Hematopoietic multipotent progenitor cell treated with erythropoietin and hydrocortisone succinate and interleukin-3 and kit ligand, for 15 days (in vitro differentiated cells): ENCODE data around the gene SMAD6.

Experiments used
- DNase-seq: peaks from one replicate; pipeline ENCODE4 v3.0.0-alpha.2; 2015; ENCODE audit warnings: low spot score

SMAD6 gene

DNA sequence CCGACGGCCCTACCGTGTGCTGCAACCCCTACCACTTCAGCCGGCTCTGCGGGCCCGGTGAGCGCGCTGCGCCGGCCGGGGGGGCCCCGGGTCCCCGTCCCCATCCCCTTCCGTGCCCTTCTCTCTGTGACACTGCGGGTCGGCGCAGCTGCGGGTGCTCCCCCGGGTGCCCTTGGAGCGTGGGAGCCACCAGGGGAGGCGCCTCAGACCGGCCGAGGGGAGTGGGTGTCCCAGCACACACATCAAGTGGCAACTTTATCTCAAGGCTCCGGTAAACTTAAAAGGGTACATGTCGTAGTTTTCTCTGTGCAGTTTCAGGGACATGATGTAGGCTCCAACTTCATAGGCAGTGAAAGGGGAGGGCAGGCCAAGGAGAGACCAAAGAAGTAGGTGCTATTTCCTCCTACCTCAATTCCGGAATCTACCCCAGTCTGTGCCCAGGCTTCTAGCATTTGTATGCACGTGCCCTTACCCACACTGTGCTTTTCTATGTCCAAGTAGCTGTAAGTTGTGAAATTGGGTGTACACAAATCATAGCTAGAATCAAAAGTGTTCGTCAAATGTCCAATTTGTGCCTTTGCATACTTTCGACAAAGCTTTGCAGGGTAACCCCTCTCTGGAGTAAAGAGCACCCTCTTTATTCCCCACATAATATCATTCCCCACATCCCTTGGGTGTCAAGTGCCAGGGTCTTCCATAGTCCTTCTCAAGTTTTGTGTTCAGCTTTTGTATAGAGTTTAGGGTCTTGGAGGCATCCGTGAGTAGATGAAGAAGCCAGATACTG lies 2.2 kb downstream of the SMAD6 start:
- DNase-seq: no peak

DNA sequence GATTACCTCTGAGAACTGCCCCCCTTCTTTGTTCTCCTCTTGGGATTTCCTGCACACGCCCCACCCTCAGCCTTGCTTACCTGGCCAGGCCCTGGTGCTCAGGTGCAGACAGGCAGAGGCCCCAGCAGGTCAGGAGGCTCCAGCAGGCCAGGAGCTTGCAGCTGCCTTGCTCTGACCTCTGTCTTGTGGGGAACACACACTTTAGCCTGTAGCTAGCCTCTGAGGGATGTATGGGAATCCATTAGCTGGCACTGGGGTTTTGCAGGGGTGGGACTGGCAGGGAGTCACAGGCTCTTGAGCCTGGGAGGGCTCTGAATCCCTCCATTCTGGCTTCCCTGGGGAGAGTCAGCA lies 2.7 kb downstream of the SMAD6 start:
- no peak for DNase-seq

DNA sequence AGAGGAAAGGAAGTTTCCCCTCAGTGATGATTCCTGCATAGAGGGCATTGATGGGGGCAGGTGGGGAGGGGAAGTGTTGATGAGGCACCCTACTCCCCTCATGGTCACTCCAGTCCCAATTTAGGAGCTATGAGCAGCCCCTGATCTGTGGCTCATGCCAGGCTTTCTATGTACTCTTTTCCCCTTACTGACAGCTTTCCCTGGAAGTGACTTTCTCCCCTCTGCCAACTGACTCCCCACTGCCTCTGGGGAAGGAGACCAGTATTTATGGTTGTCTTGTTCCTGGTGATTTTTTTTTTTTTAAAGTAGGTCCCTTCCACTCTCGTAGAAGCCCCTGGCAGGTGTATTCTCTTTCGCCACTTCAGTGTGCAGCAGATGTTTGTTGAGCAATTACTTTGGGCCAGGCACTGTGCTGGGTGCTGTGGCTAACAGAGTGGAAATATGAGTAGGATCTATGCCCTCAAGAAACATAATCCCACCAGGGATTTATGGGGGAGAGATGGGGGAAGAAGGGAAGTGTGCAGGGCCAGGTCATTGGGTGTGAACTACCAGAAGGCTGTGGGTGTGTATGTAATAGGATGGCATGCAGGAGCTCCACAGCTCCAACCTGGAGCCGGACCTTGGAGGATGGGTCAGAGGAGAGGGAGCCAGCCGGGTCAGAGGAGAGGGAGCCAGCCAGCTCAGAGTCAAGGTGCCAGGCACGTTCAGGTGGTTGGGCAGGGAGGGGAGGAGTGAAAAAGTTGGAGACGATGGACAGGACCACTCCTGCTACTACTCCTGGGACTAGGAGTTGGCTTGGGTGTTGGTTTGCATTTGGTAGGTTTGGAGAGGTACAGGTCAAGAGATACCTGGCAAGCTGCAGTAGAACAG lies 3.5 kb downstream of the SMAD6 start:
- DNase-seq: no peak

DNA sequence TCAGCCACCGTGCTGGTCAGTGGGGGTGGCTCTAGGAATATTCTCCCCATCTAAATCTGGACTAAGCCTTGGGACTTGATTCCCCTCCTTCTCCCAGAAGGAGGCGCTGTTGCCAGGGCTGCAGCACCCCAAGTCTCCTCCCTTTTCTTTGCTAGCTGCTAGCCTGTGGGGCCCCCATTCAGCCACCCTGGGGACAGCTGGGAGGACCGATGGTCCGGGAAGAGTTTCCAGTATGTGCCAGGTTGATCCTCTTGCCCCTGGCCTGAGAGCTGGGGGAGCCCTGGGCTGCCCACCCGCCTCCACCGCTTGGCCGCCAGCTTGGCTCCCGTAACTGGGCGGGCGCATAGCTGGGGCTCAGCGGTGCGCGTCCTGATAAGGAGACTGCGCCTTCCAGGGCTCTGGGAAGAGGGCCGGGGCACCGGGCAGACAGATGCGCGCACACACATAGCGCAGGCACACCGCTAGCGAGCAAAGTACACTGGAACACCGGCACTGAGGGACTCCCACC lies 4.2 kb downstream of the SMAD6 start:
- no peak for DNase-seq

DNA sequence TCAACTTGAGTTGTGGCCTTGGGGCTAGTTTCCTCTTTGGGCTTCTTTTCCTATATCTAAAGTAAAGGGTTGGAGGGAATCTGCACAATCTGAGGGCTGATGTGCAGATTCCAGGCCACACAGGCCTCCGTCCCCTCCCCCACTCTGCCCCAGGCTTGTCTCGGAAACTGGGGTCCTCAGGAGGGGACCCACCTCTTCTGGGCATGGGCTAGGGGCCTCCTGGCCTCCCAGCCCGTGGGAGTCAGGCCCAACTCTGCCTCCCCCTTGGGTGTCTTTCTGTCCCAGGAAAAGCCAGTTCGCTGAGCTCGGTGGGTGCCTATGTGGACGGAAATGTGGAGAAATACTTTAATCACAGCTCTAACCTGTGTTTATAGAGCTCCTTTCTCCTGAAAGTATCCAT lies 4.8 kb downstream of the SMAD6 start:
- DNase-seq: no peak

DNA sequence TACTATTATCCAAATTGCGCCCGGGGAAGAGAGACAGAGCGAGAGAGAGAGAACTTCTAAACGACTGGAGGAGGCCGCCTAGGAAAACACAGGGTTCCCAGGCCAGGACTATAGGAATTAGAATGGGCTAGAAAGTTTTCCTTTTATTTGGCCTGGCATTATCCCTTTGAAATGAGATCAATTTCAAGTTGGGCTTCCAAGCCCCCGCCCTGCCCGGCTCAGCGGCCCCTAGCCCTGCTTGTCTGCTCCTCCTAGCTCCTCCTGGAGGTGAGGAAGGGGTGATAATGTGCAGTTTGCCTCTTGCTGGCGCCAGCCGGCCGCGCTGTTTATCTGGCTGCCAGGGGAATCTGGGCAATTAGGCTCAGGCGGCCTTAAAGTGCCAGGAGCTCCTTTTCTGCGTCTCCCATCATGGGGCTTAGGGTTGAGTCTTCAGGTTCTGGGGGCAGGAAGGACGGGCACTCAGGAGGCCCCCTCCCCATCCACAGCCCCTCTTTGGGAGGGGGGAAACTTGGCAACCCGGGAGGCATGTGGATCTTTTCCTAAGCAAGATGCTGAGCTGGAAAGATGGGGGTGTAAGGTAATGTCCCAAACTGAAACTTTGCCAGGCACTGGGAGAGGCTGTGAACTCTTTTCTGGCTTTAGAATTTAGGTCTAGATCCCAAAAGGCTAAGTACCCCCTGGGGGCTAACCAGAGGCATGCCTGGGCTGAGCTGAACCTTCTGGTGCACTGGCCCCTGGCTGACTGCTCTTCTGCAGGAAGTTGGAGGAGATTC lies 5.5 kb downstream of the SMAD6 start:
- no peak for DNase-seq

DNA sequence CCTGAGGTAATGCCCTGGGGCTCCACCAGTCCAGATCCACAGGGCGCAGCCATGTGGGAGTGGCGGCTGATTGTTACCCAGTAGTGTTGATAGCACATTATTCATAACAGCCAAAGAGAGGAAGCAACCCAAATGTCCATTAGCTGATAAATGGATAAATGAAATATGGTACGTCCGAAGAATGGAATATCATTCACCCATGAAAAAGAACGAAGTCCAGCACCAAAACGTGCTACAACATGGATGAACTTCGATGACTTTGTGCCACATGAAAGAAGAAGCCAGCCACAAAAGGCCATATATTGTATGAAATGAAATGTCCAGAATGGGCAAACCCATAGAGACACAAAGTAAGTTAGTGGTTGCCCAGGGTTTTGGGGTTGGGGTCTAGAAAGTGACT lies 6.4 kb downstream of the SMAD6 start:
- no peak for DNase-seq

DNA sequence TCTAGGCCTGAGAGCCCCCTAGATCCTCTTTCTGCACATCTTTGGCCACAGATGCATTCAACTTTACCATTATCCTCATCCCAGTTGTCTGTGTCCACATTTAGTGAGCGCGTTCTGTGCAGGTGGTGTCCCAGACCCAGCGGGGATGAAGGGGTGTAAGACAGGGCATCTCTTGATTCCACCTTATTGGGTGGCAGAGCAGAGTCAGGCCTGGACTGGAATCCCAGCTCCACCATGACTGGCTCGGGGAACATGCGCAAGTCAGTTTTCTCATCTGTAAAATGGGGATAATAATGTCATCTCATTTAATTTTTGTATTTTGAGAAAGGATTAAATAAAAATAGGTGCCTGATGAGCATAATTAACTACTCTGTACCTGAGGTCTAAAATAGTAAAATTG lies 7.8 kb downstream of the SMAD6 start:
- DNase-seq: no peak

DNA sequence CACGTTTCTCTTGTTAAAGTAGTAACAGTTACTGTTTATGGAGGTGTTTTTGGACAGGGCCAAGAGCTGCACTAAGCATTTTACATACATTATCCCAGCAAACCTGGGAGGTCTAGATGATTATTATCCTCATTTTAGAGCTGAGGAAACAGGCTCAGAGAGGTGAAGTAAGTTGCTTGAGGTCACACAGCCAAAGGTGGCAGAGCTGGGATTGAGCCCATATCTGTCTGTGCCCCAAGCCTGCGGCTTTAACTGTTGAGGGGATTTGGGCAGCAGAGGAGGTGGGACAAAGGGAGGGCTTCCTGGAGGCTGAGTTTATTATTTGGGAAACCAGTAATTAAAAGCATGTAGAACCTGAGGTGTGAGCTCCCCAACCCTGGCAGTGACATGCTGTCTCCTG lies 9.2 kb downstream of the SMAD6 start:
- no peak for DNase-seq

DNA sequence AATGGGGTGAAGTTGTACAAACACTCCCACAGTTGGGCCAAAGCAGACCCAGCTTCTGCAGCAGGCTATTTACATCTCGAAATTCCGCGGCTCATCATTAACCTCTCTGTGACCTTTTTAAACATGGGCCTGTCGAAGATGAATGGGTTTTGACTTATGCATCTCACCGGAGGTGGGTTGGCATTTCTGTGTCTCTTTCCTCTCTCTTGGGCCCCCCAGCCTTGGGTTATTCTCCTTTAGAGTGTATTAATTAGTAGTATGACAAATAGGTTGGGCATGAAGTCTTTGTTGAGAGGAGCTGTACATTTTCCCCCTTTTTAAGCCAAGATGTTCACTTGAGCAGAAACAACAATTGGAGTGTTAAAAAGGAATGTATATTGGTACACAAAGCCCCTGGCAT lies 9.8 kb downstream of the SMAD6 start:
- no peak for DNase-seq

DNA sequence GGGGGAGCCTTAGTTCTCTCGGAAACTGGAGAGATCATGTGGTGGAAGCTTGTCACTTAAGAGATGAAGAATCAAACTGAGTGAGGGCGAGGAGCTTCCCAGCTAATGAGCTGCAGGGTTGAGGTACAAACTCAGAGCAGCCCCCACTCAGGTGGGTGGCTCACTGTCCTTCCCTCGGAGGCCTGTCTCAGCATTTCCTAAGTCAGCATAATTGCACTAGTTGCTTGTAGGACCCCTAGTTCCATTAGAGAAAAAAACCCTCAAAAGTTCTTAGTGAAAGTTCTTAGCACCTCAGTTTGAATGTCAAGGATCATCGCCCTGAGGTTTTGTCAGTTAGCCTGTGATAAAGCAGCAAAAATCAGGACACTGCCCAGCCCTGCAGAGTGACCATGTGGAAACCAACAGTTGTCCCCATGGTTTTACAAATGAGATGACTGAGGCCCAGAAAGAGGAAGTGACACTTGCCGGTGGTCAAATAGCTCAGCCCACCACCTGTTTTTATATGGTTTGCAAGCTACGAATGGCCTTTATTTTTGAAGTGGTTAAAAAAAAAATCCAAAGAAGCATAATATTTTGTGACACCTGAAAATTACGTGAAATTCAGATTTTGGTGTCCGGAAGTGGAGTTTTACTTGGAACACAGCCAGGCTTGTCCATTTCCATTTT lies 11.9 kb downstream of the SMAD6 start:
- DNase-seq: no peak

DNA sequence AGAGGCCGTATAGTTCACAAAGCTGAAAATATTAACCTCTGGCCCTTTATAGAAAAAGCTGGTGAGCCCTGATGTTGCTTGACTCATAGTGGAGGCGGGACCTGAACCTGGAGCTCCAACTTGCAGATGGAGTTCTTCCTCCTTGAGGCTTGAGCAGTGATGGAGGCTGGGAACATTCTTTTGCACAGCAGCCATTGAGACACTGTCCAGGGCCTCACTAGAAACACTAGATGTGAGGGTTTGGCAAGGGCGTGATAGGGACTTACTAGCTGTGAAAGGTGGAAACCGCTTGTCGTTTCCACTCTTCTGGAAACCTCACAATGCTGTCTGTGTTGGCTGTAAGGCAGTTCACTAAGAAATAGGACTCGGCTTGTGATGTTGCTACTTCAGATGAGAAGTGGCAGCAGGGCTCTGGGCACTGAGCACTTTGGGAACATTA lies 12.5 kb downstream of the SMAD6 start:
- no peak for DNase-seq

DNA sequence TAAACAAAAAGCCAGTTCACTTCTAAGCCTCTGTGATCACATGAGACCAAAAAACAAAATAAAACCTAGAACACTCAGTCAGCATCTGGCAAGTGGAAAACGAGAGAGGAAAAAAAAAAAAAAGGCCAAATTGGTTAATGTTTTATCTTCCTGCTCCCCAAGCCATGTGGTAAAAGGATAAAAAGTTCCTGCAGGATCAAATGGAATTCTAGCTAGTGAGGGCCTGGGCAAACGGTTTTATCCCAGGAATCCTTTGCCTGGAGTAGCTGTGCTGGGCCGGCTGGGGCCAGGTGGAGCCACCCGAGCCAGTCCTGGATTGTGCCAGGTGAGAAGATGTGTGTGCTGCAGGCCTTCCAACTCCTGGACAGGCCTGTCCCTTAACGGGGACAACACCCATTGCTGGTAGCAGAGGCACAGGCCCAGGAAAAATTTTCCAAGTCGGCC lies 13.2 kb downstream of the SMAD6 start:
- DNase-seq: no peak

DNA sequence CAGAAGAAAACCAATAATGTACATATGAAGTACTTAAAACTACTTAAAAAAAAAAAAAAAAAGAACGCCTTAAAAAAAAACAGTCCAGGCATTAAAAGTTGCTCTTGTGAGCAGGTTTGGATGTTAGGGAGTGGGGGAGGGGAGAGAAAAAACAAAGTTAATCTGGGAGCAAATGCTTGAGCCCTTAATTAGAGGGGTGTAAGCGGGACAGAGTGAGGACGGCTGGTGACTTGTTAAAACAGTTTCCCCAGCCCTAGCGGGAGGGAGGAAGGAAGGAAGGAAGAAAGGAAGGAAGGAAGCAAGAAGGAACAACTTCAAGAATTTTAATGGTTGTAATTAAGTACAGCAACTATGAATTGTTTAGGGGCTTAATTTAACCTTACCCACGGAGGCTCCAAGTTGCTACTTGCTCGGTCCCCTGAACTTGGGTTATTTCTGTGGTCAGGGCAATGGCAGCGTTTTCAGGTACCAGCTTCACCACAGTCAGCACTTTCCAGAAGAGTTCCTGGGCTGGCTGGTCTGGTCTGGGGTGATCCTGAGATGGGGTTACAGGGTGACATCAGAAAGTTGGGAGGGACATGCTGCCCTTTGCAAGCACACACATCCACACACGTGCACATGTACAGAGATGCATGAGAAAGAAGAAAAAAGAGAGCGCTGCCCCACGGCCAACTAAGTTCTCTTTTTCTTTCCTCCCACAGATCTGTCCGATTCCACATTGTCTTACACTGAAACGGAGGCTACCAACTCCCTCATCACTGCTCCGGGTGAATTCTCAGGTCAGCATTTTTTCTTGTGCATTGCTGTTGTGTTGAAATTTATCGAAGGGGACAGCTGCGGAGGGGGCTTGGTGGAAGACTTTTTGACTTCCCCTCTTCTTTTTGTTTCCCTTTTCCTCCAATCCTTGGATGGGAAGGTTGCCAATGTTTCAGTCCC lies 14.0 kb downstream of the SMAD6 start:
- no peak for DNase-seq

DNA sequence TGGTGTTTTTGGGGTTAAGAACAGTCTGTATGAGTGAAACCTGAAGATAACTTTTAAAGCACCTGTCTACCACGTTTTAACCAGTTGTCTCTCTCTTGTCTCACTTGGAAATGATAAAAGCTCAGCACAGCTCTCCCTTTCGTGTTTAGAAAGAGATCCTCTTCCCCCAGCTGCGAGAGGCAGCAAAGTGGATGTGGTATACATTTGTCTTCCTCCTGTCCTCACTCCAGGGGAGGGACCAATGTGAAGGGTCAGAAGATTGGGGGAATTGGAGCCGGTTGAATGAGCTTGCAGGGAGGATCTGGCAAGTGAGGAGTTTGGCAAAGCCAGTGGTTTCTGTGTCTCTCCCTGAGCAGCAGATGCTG lies 14.6 kb downstream of the SMAD6 start:
- DNase-seq: no peak

DNA sequence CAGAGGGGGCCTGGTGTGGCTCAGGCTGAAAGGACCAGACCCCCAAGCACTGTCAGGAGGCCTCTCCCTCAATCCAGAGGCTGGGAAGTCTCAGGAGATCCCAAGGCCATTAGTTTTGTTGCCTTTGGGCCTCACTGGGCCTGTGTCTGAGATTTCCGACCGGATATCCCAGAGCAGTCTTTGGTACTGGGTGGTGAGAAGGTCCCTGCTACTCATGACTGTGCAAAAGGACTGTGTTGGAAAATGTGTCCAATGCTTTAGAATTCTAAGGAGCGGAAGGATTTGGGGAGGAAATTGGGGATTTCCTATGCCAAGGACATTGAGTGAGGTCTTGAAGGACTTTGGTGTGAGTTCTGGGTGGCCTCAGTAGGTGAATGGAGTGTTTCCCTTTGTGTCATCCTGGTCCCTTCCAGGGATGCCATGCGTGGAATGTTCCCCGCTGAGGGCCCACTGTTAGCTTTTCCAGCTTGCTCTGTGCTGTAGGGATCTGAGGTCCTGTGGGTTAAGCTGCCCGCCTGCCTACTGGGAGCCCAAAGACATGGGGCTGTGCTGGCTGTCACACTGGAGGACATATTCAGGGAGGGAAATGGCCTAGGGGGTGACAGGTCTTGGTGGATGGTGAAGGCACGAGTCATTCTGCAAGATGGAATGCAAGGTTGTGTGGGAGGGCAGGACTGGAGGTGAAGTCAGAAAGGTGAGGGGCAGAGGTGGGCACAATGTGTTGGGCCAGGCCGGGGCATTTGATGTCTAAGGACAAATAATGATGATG lies 16.4 kb downstream of the SMAD6 start:
- no peak for DNase-seq

DNA sequence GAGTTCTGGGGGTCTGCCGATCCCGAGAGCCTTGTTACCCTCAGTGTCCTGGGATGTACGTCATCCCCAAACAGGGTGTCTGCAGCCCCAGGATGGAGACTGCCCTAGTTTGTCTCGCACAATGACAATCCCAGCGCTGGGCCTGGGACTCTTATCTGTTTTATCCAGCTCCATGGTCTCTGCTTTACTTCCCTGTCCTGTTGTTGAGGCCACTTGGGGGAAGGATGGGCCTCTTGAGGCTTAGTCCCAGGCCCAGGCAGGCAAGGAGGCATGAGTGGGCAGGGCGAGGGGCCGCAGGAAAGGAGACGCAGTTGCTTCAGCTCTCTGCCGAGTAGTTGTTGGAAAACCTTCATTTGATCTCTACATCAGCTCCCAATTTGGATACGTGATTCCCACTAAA lies 17.4 kb downstream of the SMAD6 start:
- no peak for DNase-seq

DNA sequence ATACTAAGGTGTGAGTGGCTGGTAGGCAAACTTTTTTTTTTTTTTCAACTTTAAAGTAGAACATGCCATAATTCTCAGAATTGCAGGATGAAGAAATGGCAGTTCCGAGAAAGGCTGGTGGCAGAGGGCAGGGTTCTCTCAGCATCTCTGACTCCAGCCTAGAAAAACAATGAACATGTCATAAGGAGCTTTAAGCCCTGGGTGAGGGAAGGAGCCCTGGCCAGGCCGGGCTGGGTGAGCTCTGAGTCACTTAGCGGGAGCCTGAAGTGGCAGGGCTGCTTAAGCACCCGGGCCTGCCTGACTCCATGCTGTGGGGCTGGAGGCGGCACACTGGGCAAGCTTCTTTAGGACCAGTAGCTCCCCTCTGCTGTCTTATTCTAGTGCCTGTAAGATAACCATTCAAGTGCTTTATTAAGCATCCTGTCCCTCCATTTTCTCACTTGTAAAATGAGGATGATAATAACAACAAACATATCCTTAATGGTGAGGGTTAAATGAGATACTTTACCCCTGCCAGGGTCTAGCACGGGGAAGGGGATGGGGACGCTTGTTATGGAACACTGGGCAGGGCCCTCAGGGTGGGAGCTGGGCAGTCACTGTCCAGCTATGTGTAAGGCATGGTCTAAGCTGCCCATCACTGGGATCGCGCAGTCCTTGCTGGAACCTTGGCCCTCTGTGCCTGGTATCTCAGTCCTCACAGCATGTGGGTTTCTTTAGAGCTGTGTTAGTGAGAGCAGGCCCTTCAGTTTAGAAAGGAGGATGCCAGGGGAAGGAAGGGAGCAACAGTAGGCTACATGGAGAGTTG lies 18.4 kb downstream of the SMAD6 start:
- DNase-seq: peak; percentile 81

DNA sequence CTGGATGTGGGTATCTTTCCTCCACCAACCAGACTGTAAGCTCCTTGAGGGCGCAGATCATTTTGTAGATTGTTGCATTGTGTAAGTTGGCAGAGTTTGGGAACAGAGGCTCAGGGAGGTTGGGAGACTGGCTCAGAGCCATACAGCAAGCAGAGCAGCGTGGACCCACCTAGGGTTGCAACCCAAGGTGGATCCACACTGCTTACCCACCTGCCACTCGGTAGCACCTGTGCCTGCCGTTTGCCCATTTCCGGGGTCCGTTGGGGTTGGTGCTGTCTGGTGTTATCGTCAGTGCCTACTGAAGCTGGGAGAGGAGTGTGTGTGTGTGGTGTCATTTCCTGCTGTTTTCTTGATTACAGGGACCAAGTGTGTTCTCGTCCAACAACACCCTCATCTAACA lies 19.0 kb downstream of the SMAD6 start:
- DNase-seq: no peak
